Hepatocyte (in vitro differentiated cells): ENCODE data around the gene POMP.

Experiments
- CTCF ChIP-seq: fragments of 200-600 bp; sonication (generic); IDR thresholded peaks from 2 replicates; pipeline ENCODE4 v1.5.1; 2016; ENCODE audit warnings: antibody characterized with exemption, mild to moderate bottlenecking; ENCODE audit not compliant: poor library complexity
- EZH2 ChIP-seq: fragments of 200-600 bp; sonication (generic); IDR thresholded peaks from 2 replicates; pipeline ENCODE4 v1.6.1; 2016; ENCODE audit warnings: antibody characterized with exemption, mild to moderate bottlenecking, borderline replicate concordance
- EZH2phosphoT487 ChIP-seq: fragments of 200-600 bp; sonication (generic); IDR thresholded peaks from one replicate; pipeline ENCODE4 v1.6.1; 2018; ENCODE audit warnings: antibody characterized with exemption, mild to moderate bottlenecking, low read depth, moderate library complexity; ENCODE audit not compliant: unreplicated experiment, severe bottlenecking

GRCh38 chr13:28704282-28704681 is 45.4 kb downstream of the POMP start:
- no peak for TF ChIP-seq CTCF
- TF ChIP-seq EZH2, result no peak
- TF ChIP-seq EZH2phosphoT487, result no peak
